Keratinocyte (primary cell): ENCODE results near the gene PRR29. TPM values are rescaled to one million over a fixed set of nuclear protein-coding genes. Genes with fewer than 3 reads are reported as not detected.

ENCODE experiments used
- DNase-seq: peaks from one replicate; pipeline ENCODE4 v3.0.0-alpha.2; 2011; ENCODE audit warnings: low read depth, missing footprints, low spot score
- FAIRE-seq: peaks from 2 replicates; lab custom pipeline; 2011; peaks lifted over from hg19 to GRCh38; lab: Jason Lieb, UNC
- H2AFZ ChIP-seq: 2 replicates; pipeline ENCODE4 v1.6.0; 2012; ENCODE audit warnings: low read length, control low read depth, inconsistent platforms; ENCODE audit not compliant: control insufficient read depth
- H3K27ac ChIP-seq: 2 replicates; pipeline ENCODE4 v1.5.1; 2011; ENCODE audit warnings: low read length; ENCODE audit not compliant: control insufficient read depth, insufficient read depth
- H3K27me3 ChIP-seq: 3 replicates; pipeline ENCODE4 v1.6.0; 2011; ENCODE audit warnings: low read length; ENCODE audit not compliant: control insufficient read depth, insufficient read depth; ENCODE audit errors: extremely low read depth
- H3K36me3 ChIP-seq, 2 experiments: 2 replicates in 1 of 2; 3 replicates in 1 of 2; pipeline ENCODE4 v1.5.1; 2011; ENCODE audit warnings: low read length in 2 of 2, mild to moderate bottlenecking in 1 of 2; ENCODE audit not compliant: control insufficient read depth in 2 of 2, insufficient read depth in 2 of 2; ENCODE audit errors: extremely low read depth in 1 of 2
- H3K4me1 ChIP-seq: 3 replicates; pipeline ENCODE4 v1.5.1; 2011; ENCODE audit warnings: low read length; ENCODE audit not compliant: control insufficient read depth, insufficient read depth; ENCODE audit errors: extremely low read depth
- H3K4me2 ChIP-seq: 3 replicates; pipeline ENCODE4 v1.6.0; 2011; ENCODE audit warnings: low read depth, low read length; ENCODE audit not compliant: control insufficient read depth, insufficient read depth; ENCODE audit errors: extremely low read depth
- H3K4me3 ChIP-seq, 3 experiments: fragments of 200-600 bp in 1 of 3; sonication (generic) in 1 of 3; 2 replicates in 2 of 3; 3 replicates in 1 of 3; pipeline ENCODE4 v1.5.1; 2011 to 2016; ENCODE audit warnings: low read length in 3 of 3, mild to moderate bottlenecking in 3 of 3, control low read depth in 2 of 3, inconsistent platforms in 1 of 3, low read depth in 1 of 3, mixed read lengths in 1 of 3, mixed run types in 1 of 3, moderate library complexity in 1 of 3; ENCODE audit not compliant: control insufficient read depth in 2 of 3, insufficient read depth in 2 of 3; ENCODE audit errors: extremely low read depth in 1 of 3
- H3K79me2 ChIP-seq: 2 replicates; pipeline ENCODE4 v1.6.0; 2012; ENCODE audit warnings: low read length; ENCODE audit not compliant: control insufficient read depth, insufficient read depth
- H3K9ac ChIP-seq: 3 replicates; pipeline ENCODE4 v1.6.0; 2011; ENCODE audit warnings: low read length; ENCODE audit not compliant: control insufficient read depth, insufficient read depth; ENCODE audit errors: extremely low read depth
- H3K9me1 ChIP-seq: 3 replicates; pipeline ENCODE4 v1.6.0; 2011; ENCODE audit warnings: low read length; ENCODE audit not compliant: control insufficient read depth, insufficient read depth; ENCODE audit errors: extremely low read depth
- H3K9me3 ChIP-seq: 2 replicates; pipeline ENCODE4 v1.5.1; 2012; ENCODE audit warnings: low read depth, low read length; ENCODE audit not compliant: control insufficient read depth
- H4K20me1 ChIP-seq: 3 replicates; pipeline ENCODE4 v1.6.0; 2011; ENCODE audit warnings: low read length; ENCODE audit not compliant: control insufficient read depth, insufficient read depth; ENCODE audit errors: extremely low read depth
- CTCF ChIP-seq, 3 experiments: IDR thresholded peaks in 1 of 3; conservative IDR thresholded peaks in 1 of 3; optimal IDR thresholded peaks in 1 of 3; 2 replicates in 2 of 3; 3 replicates in 1 of 3; pipeline versions ENCODE3 to v1.5.1; 2011; ENCODE audit warnings: low read length in 3 of 3, mild to moderate bottlenecking in 3 of 3, moderate library complexity in 2 of 3, control low read depth in 1 of 3, inconsistent platforms in 1 of 3; ENCODE audit not compliant: insufficient read depth in 2 of 3; ENCODE audit errors: extremely low read depth in 1 of 3
- EZH2 ChIP-seq: IDR thresholded peaks from one replicate; pipeline ENCODE4 v1.6.1; 2012; ENCODE audit warnings: inconsistent platforms, mild to moderate bottlenecking, low read length, moderate library complexity
- dilution Hi-C: fragments of 300-500 bp; cut with MboI; formaldehyde crosslinking; loops from one replicate; pipeline ENCODE4 v1.7.0; 2020; ENCODE audit warnings: low sequenced_read_pairs; ENCODE audit not compliant: extremely low pct_ligation_motif_present
- polyA plus RNA-seq, 5 experiments: library from polyadenylated mRNA; depleted of rRNA in 3 of 5; stranded (reverse) in 3 of 5; stranded (forward) in 1 of 5; unstranded in 1 of 5; fragments of >200 nt; gene quantifications; 1 replicate in 1 of 5; 2 replicates in 3 of 5; 3 replicates in 1 of 5; pipeline versions ENCODE4 v1.2.1 to v1.2.3, GENCODE V29; 2011 to 2012; ENCODE audit warnings: missing spikeins in 2 of 5, low read depth in 1 of 5, low replicate concordance in 1 of 5

PRR29 gene
- polyA plus RNA-seq, 1 donor (not counting 4 experiments of a cell fraction or from before 2014, with no cell fraction given), result 0.01 TPM

DNA sequence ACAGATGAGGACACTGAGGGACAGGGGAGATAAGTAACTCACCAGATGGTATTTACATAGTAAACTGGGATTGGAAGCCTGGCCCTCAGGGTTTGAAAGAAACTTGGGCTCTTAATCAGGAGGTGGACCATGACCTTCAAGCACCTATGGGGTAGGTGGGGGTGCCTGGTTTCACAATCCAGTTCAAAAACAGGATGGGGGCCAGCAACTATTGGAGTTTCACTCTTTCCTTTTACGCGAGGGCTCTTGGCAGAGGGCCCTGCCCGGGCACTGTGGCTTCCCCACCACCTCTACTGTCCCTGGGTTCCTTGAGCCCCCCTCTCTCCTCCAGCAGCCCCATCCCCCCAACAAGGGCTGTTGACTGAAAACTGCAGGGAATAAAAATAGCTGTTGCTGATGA, 11.3 kb upstream of the PRR29 start:
- Histone ChIP-seq H3K9me1 (no peaks in the 10 kb centered on the region), H3K27ac (no peak overlapping the region), H3K4me1 (peaks cover 4% of the 10 kb centered on the region), H3K9ac (no peak overlapping the region), H3K9me3 (no peaks in the 10 kb centered on the region), H4K20me1 (no peaks in the 10 kb centered on the region), H3K79me2 (no peaks in the 10 kb centered on the region), H3K4me3 (no peak overlapping the region), H3K4me2 (no peak overlapping the region), H3K36me3 (no peaks in the 10 kb centered on the region), H2AFZ (no peak overlapping the region), H3K27me3 (peaks cover 12% of the 10 kb centered on the region)
- no peak for TF ChIP-seq EZH2
- no peak for TF ChIP-seq CTCF (optimal IDR thresholded peaks at IDR 0.05 in 1 of 3, IDR thresholded peaks at IDR 0.05 in 1 of 3, conservative IDR thresholded peaks at IDR 0.05 in 1 of 3; ENCODE audit: extremely low read depth in 1 of 3, insufficient read depth in 2 of 3, low read length in 3 of 3)
- FAIRE-seq (no peak), DNase-seq (no peak)
- dilution Hi-C loops, result no loop called here

DNA sequence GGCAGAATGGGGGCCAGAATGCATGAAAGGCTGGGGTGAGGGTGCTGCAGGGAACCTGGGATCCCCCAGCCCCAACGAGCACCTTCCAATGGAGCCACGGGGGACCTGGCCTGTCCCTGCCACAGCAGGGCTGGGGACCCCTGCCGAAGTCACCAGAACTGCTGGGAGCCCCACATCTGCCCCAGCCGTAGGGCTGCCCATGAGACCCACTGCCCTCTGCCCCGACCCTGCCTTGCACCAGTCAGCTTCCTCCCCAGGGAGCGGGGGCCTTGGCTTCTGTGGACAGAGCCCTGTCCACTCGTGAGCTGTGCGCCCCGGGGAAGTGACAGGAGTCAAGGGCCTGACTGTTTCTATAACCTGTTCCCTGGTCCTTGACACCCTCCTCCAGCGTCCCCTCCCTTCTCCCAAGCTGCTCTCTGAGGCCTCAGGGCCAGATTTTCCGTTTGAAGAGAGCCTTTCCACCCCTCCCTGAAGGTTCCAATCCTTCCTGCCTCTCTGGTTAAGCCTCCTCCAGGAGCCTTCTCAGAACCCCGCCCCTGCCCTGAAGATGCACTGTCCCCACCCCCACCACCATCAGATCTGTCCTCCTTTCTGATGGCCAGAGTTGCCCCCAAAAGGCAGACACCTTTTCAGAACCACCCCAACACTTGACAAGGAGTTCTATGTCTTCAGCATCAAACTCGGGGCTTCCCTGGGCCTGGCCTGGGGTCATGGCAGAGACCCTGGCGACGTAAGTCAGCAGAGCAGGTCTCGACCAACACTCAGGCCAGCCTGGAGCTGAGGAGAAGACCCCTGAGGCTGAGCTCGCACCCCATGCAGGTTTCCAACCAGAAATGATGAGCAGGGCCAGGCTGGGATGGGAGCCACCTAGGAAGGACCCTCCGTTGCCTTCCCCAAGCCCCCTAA, 10.7 kb upstream of the PRR29 start:
- H3K9me3 ChIP-seq, result no peaks in the 10 kb centered on the region
- TF ChIP-seq CTCF (optimal IDR thresholded peaks at IDR 0.05 in 1 of 3, IDR thresholded peaks at IDR 0.05 in 1 of 3, conservative IDR thresholded peaks at IDR 0.05 in 1 of 3; ENCODE audit: extremely low read depth in 1 of 3, insufficient read depth in 2 of 3, low read length in 3 of 3) (no peak), EZH2 (no peak)
- FAIRE-seq (no peak), DNase-seq (no peak)
- H3K4me3 ChIP-seq, result no peak overlapping the region
- no peak overlapping the region for H3K27ac ChIP-seq
- no peaks in the 10 kb centered on the region for H4K20me1 ChIP-seq
- peaks cover 4% of the 10 kb centered on the region for H3K4me1 ChIP-seq
- no peaks in the 10 kb centered on the region for H3K9me1 ChIP-seq
- no peaks in the 10 kb centered on the region for H3K36me3 ChIP-seq
- H3K4me2 ChIP-seq, result no peak overlapping the region
- no peak overlapping the region for H2AFZ ChIP-seq
- dilution Hi-C loops, result no loop called here
- no peak overlapping the region for H3K9ac ChIP-seq
- no peaks in the 10 kb centered on the region for H3K79me2 ChIP-seq
- H3K27me3 ChIP-seq, result peaks cover 15% of the 10 kb centered on the region
